Tibial artery (tissue), 4 donors: ENCODE data around the gene ZNF880.

Experiments
- DNase-seq, 2 donors: peaks; one replicate each; pipeline ENCODE4 v3.0.0-alpha.2; 2019
- H3K27ac ChIP-seq, 2 donors: fragments of 200-600 bp; sonication (generic) in 1 of 2; 1 replicate in 1 of 2; 2 replicates in 1 of 2; pipeline ENCODE4 v1.5.1; 2018 to 2019; ENCODE audit warnings: mild to moderate bottlenecking in 1 of 2
- H3K27me3 ChIP-seq, 2 donors: fragments of 200-600 bp; sonication (generic) in 1 of 2; one replicate each; pipeline versions ENCODE4 v1.5.1 to v1.6.0; 2016 to 2019
- H3K36me3 ChIP-seq, 3 donors: fragments of 200-600 bp; sonication (generic) in 2 of 3; one replicate each; pipeline ENCODE4 v1.5.1; 2016 to 2019; ENCODE audit warnings: mild to moderate bottlenecking in 2 of 3
- H3K4me1 ChIP-seq, 4 donors: fragments of 200-600 bp; sonication (generic) in 2 of 4; 1 replicate in 3 of 4; 2 replicates in 1 of 4; pipeline ENCODE4 v1.5.1; 2016 to 2019
- H3K4me3 ChIP-seq, 2 donors: fragments of 200-600 bp; sonication (generic) in 1 of 2; 1 replicate in 1 of 2; 2 replicates in 1 of 2; pipeline ENCODE4 v1.5.1; 2018 to 2019; ENCODE audit warnings: mild to moderate bottlenecking in 2 of 2
- H3K9me3 ChIP-seq, 3 donors: fragments of 200-600 bp; sonication (generic) in 1 of 3; one replicate each; pipeline ENCODE4 v1.5.1; 2016 to 2019
- CTCF ChIP-seq, 2 experiments: fragments of 200-600 bp in 1 of 2; fragments of 450-650 bp in 1 of 2; IDR thresholded peaks; one replicate each; pipeline ENCODE4 v1.5.1; 2017 to 2019; ENCODE audit warnings: antibody characterized with exemption in 2 of 2, mild to moderate bottlenecking in 1 of 2, moderate library complexity in 1 of 2
- intact Hi-C: fragments of 100-400 bp; cut with DNase I; formaldehyde crosslinking; loops from one replicate; pipeline ENCODE4 v1.15.0; 2023; ENCODE audit warnings: low total_unique reads

Gene ZNF880

GRCh38 chr19:52369559-52370340, at the start of gene ZNF880:
ZNF880 (plus strand) TSS chr19:52369923; CDS start chr19:52369966, 43 bp downstream.
- H3K36me3 ChIP-seq, result peaks cover 45 to 54% (median 45%) of the 10 kb centered on the region in 3 donors
- H3K4me1 ChIP-seq, result peaks cover 0 to 11% (median 8%) of the 10 kb centered on the region in 4 donors
- H3K4me3 ChIP-seq, result peak within 1 kb of the TSS; percentile 83 to 85
- H3K27me3 ChIP-seq, result no peaks in the 10 kb centered on the region
- intact Hi-C loops, result loop anchor here (5.0 kb wide), 1 partner anchor 328 kb away; no protein-coding TSS in a partner anchor
- peak within 1 kb of the TSS; percentile 89 to 97 for H3K27ac ChIP-seq
- TF ChIP-seq CTCF (IDR thresholded peaks at IDR 0.05), result no peak
- DNase-seq, result peak; percentile 93 to 95
- H3K9me3 ChIP-seq, result peaks cover 0 to 33% (median 20%) of the 10 kb centered on the region in 3 donors

- H3K4me3 ChIP-seq, result no peak overlapping the region
- no peak overlapping the region for H3K27ac ChIP-seq
- no peak for TF ChIP-seq CTCF (IDR thresholded peaks at IDR 0.05)
- DNase-seq, result no peak
- intact Hi-C loops, result no loop called here
- peaks cover 59 to 89% (median 78%) of the 10 kb centered on the region in 3 donors for H3K36me3 ChIP-seq
- H3K4me1 ChIP-seq, result no peaks in the 10 kb centered on the region
- H3K9me3 ChIP-seq, result peaks cover 44 to 100% (median 94%) of the 10 kb centered on the region in 3 donors
- no peaks in the 10 kb centered on the region for H3K27me3 ChIP-seq
Observed at GRCh38 chr19:52322429-52322828, 47.3 kb upstream of the ZNF880 start.

GRCh38 chr19:52331757-52332156, 38.0 kb upstream of the ZNF880 start:
- Histone ChIP-seq H3K9me3 (peaks cover 4 to 79% (median 62%) of the 10 kb centered on the region in 3 donors), H3K27ac (no peak overlapping the region), H3K27me3 (no peaks in the 10 kb centered on the region), H3K4me1 (peaks cover 0 to 4% (median 2%) of the 10 kb centered on the region in 4 donors), H3K4me3 (no peak overlapping the region), H3K36me3 (peaks cover 0 to 7% (median 0%) of the 10 kb centered on the region in 3 donors)
- intact Hi-C loops, result no loop called here
- DNase-seq, result no peak
- TF ChIP-seq CTCF (IDR thresholded peaks at IDR 0.05), result no peak

GRCh38 chr19:52335768-52336116, 34.0 kb upstream of the ZNF880 start:
- TF ChIP-seq CTCF (IDR thresholded peaks at IDR 0.05), result no peak
- Histone ChIP-seq H3K27me3 (no peaks in the 10 kb centered on the region), H3K4me1 (peaks cover 0 to 11% (median 8%) of the 10 kb centered on the region in 4 donors), H3K4me3 (peak overlapping the region; percentile 69 to 84), H3K36me3 (peaks cover 0 to 7% (median 0%) of the 10 kb centered on the region in 3 donors), H3K9me3 (peaks cover under 1 to 40% (median 26%) of the 10 kb centered on the region in 3 donors), H3K27ac (peak overlapping the region; percentile 83 to 84)
- intact Hi-C loops, result no loop called here
- DNase-seq, result no peak

- Histone ChIP-seq H3K4me3 (peak within 1 kb of the TSS; percentile 69 to 84), H3K27ac (peak within 1 kb of the TSS; percentile 83 to 84), H3K4me1 (peaks cover 0 to 11% (median 8%) of the 10 kb centered on the region in 4 donors), H3K27me3 (no peaks in the 10 kb centered on the region), H3K9me3 (peaks cover 0 to 34% (median 20%) of the 10 kb centered on the region in 3 donors), H3K36me3 (peaks cover 0 to 3% (median 0%) of the 10 kb centered on the region in 3 donors)
- TF ChIP-seq CTCF (IDR thresholded peaks at IDR 0.05), result no peak
- DNase-seq, result peak; percentile 83 to 93
- intact Hi-C loops, result no loop called here
Observed at GRCh38 chr19:52336117-52336790, 33.5 kb upstream of the ZNF880 start, which contains the start of gene ZNF610. ZNF610 (plus strand) TSS chr19:52336243; CDS start chr19:52349173, 12,930 bp downstream.
